Nucleus accumbens (tissue), 56 donors: ENCODE data around the gene PRDM16.

Source experiments
- DNase-seq, 56 donors: peaks; one replicate each; lab custom pipeline; 2025; lab: John Stamatoyannopoulos, UW

The PRDM16 gene

DNA sequence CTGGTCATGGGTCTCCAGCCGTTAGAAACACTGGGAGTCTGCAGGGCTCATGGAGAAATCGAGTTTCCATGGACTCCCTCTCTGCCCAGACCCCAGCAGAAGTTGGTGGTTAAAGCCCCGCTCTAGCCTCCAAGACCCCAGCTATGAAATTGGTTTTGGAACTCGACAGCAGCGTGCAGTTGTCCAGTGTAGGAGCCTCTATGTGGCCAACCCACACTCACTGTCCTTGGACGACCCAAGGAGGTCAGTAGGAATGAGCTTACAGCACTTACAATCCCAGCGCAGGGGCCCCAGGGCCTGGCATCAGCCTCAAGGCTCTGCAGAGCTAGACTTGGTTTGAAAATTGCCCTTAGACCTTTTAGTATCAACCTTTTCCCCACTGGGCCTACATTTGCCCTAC lies 3.2 kb upstream of the PRDM16 start:
- DNase-seq, result no peak

GRCh38 chr1:3066250-3066711 lies 2.7 kb upstream of the PRDM16 start:
- DNase-seq, result peak in 5 of 56 donors; percentile 26 to 50 (median 30)

- DNase-seq, result no peak
Measured at GRCh38 chr1:3066826-3067225, 2.2 kb upstream of the PRDM16 start.

- DNase-seq, result no peak
Measured at GRCh38 chr1:3067301-3067670, 1.7 kb upstream of the PRDM16 start.

GRCh38 chr1:3067671-3068563 lies 1.1 kb upstream of the PRDM16 start:
- DNase-seq, result no peak

GRCh38 chr1:3069491-3070308 lies 697 bp downstream of the PRDM16 start:
- DNase-seq, result peak in 13 of 56 donors; percentile 12 to 66 (median 41)

DNA sequence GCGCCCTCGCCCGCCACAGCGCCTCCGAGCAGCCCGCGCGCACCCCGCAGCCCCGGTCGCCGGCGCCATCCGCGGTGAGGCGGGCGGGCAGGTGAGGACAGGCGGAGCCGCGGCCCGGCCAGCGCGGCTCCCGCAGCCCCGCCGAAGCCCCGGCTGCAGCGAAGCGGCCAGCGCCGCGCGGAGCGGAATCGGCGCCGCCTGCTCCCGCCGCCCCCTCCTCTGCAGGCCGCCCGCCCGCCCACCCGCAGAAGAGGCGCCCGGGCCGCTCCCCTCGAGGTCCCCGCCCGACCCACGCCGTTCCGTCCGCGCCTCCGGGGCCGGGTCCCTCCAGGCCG lies 1.3 kb downstream of the PRDM16 start:
- DNase-seq, result no peak

DNA sequence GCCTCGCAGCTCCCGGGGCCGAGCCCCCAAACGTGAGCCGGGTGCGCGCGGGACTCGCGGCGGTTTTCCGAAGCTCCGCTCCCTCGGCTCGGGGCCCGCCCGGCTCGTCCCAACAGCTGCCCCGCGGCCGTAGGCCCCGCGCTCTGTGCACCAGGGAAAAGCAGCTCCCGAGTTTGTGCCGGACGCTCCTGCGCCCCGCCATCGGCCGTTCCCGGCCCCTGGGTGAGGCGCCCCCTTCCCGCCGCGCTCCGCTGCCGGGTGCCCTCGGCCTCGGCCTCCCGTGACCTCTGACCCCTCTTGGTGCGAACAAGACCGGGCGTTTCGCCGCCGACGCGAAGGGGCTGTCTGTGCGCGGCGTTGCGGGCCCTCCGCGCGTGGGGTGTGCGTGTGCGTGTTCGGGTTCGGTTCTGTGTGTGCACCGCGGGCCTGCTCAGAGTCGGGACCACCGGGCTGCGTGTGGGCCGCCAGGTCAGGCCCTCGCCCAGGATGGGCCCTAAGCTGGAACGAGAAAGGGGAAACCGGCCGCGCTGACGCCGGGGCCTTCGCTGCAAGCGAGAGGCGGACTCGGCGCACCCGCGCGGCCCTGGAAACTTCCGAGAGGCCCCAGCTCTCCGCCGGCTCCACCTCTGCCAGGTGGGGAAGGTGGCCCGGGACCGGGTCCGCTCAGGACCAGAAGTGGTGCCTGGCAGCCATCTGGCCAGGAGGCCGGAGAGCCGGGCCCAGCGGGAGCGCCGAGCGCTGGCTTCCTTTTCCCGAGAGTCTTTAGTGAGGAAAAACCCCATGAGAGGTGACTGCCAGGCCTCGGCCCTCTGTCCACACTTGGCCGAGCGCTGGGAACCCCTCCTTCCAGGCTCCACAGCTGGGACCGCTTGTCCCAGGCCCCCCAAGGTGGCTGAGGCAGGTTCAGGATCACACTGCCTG lies 1.9 kb downstream of the PRDM16 start:
- no peak for DNase-seq

- DNase-seq, result no peak
Measured at GRCh38 chr1:3071565-3072390, 2.8 kb downstream of the PRDM16 start.

DNA sequence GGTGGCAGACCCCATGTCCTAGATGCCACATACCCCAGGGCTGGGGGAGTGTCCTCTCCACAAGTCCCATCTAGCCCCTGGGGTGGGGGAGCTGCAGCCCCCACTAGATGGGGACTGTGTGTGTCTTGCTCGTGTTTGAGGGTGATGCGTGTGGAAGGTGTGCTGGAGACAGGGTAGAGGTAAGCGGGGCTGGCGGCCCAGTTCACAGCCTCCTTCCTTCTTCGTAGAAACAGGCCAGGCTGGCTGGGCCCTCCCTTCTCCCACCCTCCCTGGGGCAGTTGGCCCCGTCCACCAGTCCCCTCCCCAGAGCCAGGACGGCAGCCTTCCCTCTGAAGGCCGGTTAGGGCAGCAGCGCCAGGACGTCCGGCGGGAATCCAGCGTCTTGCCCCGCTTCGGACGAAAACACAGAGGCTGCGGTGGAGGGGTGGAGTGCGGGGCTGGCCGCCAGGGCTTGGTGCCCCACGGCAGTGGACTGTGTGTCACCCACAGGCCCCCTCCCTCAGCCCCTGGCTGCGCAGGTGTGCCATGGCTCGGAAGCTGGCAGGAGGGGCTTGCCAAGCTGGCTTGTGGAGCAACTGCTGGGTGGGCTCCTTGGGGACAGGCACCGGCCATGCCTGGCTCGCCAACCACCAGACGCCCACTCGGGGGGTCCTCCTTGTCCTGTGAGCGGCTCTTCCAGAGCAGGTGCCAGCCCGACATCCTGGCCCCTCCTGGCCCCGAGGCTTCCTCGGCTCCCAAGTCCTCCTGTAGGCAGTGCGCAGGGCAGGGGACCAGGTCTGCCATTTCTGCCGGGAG lies 3.6 kb downstream of the PRDM16 start:
- DNase-seq, result peak in 13 of 56 donors; percentile 17 to 61 (median 40)

GRCh38 chr1:3073186-3073488 lies 4.1 kb downstream of the PRDM16 start:
- no peak for DNase-seq

DNA sequence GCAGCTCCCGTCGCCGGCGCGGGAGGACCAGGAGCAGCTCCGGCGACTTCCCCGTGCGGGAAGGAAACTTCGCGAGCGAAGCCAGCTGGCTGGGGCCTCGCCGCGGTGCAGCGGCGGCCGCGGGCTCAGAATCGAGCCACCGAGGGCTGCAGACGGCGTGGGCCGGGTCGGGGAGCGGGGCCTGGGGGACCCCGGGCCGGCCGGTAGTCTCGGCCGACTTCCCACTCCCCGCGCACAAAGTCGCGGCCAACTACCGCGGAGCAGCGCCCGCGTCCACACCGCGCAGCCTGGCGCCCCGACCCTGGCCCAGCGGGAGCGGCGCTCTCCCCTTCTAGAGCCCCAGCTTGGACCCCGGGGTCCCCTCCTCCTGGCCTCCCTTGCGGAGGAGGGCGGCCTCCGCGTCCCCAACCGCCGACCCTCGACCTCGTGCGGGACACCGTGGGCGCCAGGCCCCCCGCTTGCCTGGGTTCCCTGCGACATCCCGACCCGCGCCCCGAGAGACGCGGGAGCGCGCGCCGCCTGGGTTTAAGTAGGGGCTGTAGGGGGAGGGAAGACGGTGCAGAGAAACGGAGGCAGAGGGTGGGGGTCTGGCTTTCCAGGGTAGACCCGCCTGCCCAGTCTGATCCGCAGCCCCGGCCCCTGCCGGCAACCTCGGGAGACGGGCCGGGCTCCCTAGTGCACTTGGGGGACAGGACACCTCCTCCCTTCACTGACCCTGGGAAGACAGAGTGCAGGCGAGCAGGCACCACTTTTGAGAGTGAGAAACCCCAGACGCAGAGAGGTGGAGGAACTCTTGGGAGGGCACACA lies 4.7 kb downstream of the PRDM16 start:
- DNase-seq, result no peak

DNA sequence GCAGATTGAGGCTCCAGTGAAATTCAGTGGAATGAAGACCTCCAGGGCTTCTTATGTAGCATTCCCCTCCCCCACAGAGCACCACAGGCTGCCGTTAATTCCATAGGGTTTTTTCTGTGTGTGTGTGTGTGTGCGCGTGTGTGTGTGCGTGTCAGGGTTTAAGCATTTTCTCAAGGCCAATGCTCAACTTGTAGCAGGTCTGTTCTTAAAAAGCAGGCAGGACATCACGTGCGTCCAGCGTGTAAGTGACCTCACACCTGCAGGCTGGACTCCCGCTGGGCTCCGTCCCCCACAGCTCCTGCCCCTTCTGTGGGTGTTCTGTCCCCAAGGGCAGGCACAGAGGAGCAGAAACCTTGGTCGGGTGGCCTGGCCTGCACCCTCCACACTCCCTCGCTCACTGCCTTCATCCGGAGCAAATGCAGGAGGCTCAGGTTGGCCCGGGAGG lies 5.3 kb downstream of the PRDM16 start:
- DNase-seq, result no peak

GRCh38 chr1:3074800-3075199 lies 5.8 kb downstream of the PRDM16 start:
- no peak for DNase-seq

- DNase-seq, result no peak
Measured at GRCh38 chr1:3075666-3076362, 6.8 kb downstream of the PRDM16 start.

DNA sequence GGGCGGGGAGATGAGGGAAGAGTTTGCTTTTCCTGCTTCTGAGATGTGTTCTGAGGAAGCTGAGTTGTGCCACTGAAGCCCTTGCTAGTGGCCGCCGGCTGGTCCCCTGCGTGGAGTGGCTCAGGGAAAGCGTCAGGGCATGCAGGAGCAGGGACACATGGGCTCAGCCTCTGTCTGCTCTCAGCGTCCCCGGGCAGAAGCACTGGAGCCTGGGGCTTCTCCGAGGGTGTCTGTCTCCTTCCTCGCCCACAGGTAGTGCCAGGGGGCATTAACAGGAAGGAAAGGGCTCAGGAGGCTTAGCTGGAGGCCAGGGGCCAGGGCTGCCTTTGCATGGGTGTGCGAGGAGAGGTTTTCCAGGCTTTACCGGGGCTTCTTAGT lies 7.3 kb downstream of the PRDM16 start:
- DNase-seq, result no peak

GRCh38 chr1:3077081-3077480 lies 8.1 kb downstream of the PRDM16 start:
- no peak for DNase-seq

DNA sequence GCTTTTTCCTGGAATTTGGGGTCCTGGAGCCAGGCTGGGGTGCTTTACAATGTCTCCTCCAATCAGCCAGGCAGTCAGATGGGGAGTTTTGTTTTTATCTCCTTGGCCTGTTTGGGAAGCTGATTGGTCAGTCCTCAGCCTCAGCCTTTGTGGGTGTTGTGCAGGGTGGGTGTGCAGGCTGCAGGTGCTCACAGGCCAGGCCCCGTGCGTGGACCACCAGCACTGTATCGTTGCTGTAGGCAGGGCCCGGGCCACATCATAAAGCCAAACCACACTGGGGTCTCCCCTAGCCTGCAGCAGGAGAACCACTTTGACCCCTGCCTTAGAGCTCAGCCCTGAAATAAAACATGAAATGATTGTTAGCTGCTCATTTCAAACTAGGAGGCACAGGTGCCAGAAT lies 8.6 kb downstream of the PRDM16 start:
- no peak for DNase-seq
